HEK293 (cell line): Measurements from ENCODE around the gene SH3PXD2B.

ENCODE experiments used
- CTCF ChIA-PET: fragments of 350-600 bp; formaldehyde crosslinking; extraction: SDS; loops from one replicate; lab custom pipeline; 2021; ENCODE audit warnings: antibody characterized with exemption; lab: Yijun Ruan, JAX
- POLR2A ChIA-PET: fragments of 300-600 bp; formaldehyde crosslinking; extraction: SDS; loops from one replicate; lab custom pipeline; 2020; ENCODE audit warnings: antibody characterized with exemption, inconsistent platforms; lab: Yijun Ruan, JAX
- H3K27ac ChIP-seq: fragments of 200-500 bp; sonication (Bioruptor generic); 2 replicates; pipeline ENCODE4 v1.5.1; 2014; ENCODE audit warnings: low read depth, low read length, control low read depth, inconsistent platforms; ENCODE audit errors: extremely low read depth
- H3K36me3 ChIP-seq, 2 experiments: fragments of 200-500 bp in 1 of 2; sonication (Bioruptor generic) in 1 of 2; 1 replicate in 1 of 2; 2 replicates in 1 of 2; pipeline ENCODE4 v1.5.1; 2014 to 2017; ENCODE audit warnings: inconsistent platforms in 2 of 2, low read length in 2 of 2; ENCODE audit not compliant: control insufficient read depth in 2 of 2, insufficient read depth in 1 of 2
- H3K4me1 ChIP-seq: fragments of 200-500 bp; sonication (Bioruptor generic); 2 replicates; pipeline ENCODE4 v1.5.1; 2014; ENCODE audit warnings: mild to moderate bottlenecking, low read length, inconsistent platforms; ENCODE audit not compliant: control insufficient read depth, insufficient read depth
- H3K4me3 ChIP-seq: 2 replicates; pipeline ENCODE4 v1.5.1; 2011; ENCODE audit warnings: low read depth, mild to moderate bottlenecking, control low read depth, low read length, moderate library complexity
- H3K9me3 ChIP-seq: fragments of 200-500 bp; sonication (Bioruptor generic); 2 replicates; pipeline ENCODE4 v1.5.1; 2014; ENCODE audit warnings: low read depth, low read length, inconsistent platforms; ENCODE audit not compliant: control insufficient read depth, insufficient read depth
- ELK4 ChIP-seq: IDR thresholded peaks from 2 replicates; pipeline ENCODE4 v1.6.1; 2011; ENCODE audit warnings: mild to moderate bottlenecking, low read depth, low read length, borderline replicate concordance
- INSM2 ChIP-seq: fragments of 450-650 bp; formaldehyde crosslinking; IDR thresholded peaks from 2 replicates; pipeline ENCODE4 v1.5.1; 2016; ENCODE audit warnings: missing biosample characterization, missing genetic modification characterization
- KLF10 ChIP-seq: fragments of 450-650 bp; IDR thresholded peaks from 2 replicates; pipeline ENCODE4 v1.5.1; 2018; ENCODE audit warnings: missing biosample characterization, mild to moderate bottlenecking, missing genetic modification characterization
- PATZ1 ChIP-seq: fragments of 450-650 bp; formaldehyde crosslinking; IDR thresholded peaks from 2 replicates; pipeline ENCODE4 v1.5.1; 2016; ENCODE audit warnings: missing biosample characterization, missing genetic modification characterization
- PRDM4 ChIP-seq: fragments of 450-650 bp; formaldehyde crosslinking; IDR thresholded peaks from 2 replicates; pipeline ENCODE4 v1.5.1; 2017; ENCODE audit warnings: missing biosample characterization, missing genetic modification characterization
- ZBTB1 ChIP-seq: fragments of 450-650 bp; formaldehyde crosslinking; IDR thresholded peaks from 2 replicates; pipeline ENCODE4 v1.5.1; 2016; ENCODE audit warnings: missing biosample characterization, missing genetic modification characterization
- ZNF10 ChIP-seq: fragments of 450-650 bp; formaldehyde crosslinking; IDR thresholded peaks from 2 replicates; pipeline ENCODE4 v1.5.1; 2017; ENCODE audit warnings: missing biosample characterization, missing genetic modification characterization
- ZNF112 ChIP-seq: fragments of 450-650 bp; formaldehyde crosslinking; IDR thresholded peaks from 2 replicates; pipeline ENCODE4 v1.5.0; 2017; ENCODE audit warnings: missing biosample characterization, missing genetic modification characterization
- ZNF121 ChIP-seq: fragments of 450-650 bp; formaldehyde crosslinking; IDR thresholded peaks from 2 replicates; pipeline ENCODE4 v1.5.1; 2016; ENCODE audit warnings: missing biosample characterization, missing genetic modification characterization
- ZNF140 ChIP-seq: fragments of 450-650 bp; formaldehyde crosslinking; IDR thresholded peaks from 2 replicates; pipeline ENCODE4 v1.5.1; 2016; ENCODE audit warnings: missing biosample characterization, missing genetic modification characterization
- ZNF211 ChIP-seq: fragments of 450-650 bp; formaldehyde crosslinking; IDR thresholded peaks from 2 replicates; pipeline ENCODE4 v1.5.1; 2016; ENCODE audit warnings: low read depth, missing biosample characterization, missing genetic modification characterization
- ZNF391 ChIP-seq: fragments of 450-650 bp; formaldehyde crosslinking; IDR thresholded peaks from 2 replicates; pipeline ENCODE4 v1.5.1; 2016; ENCODE audit warnings: low read depth, missing biosample characterization, missing genetic modification characterization, borderline replicate concordance
- ZNF449 ChIP-seq: fragments of 450-650 bp; formaldehyde crosslinking; IDR thresholded peaks from 2 replicates; pipeline ENCODE4 v1.5.1; 2017; ENCODE audit warnings: missing biosample characterization, mild to moderate bottlenecking, missing genetic modification characterization, moderate library complexity
- ZNF514 ChIP-seq: fragments of 450-650 bp; formaldehyde crosslinking; IDR thresholded peaks from 2 replicates; pipeline ENCODE4 v1.5.1; 2016; ENCODE audit warnings: missing biosample characterization, missing genetic modification characterization
- ZNF529 ChIP-seq: fragments of 450-650 bp; formaldehyde crosslinking; IDR thresholded peaks from 2 replicates; pipeline ENCODE4 v1.5.1; 2017; ENCODE audit warnings: missing genetic modification characterization, missing biosample characterization; ENCODE audit not compliant: insufficient replicate concordance
- ZNF600 ChIP-seq: fragments of 450-650 bp; formaldehyde crosslinking; IDR thresholded peaks from 2 replicates; pipeline ENCODE4 v1.5.1; 2016; ENCODE audit warnings: missing biosample characterization, missing genetic modification characterization
- ZNF664 ChIP-seq: fragments of 450-650 bp; formaldehyde crosslinking; IDR thresholded peaks from 2 replicates; pipeline ENCODE4 v1.5.1; 2016; ENCODE audit warnings: missing biosample characterization, missing genetic modification characterization
- ZNF704 ChIP-seq: fragments of 450-650 bp; formaldehyde crosslinking; IDR thresholded peaks from 2 replicates; pipeline ENCODE4 v1.5.1; 2016; ENCODE audit warnings: missing biosample characterization, missing genetic modification characterization
- ZNF747 ChIP-seq: fragments of 450-650 bp; formaldehyde crosslinking; IDR thresholded peaks from 2 replicates; pipeline ENCODE4 v1.5.1; 2016; ENCODE audit warnings: missing biosample characterization, missing genetic modification characterization
- ZNF830 ChIP-seq: fragments of 450-650 bp; IDR thresholded peaks from 2 replicates; pipeline ENCODE4 v1.5.0; 2018; ENCODE audit warnings: missing biosample characterization, missing genetic modification characterization, low read depth, mild to moderate bottlenecking, moderate library complexity

SH3PXD2B gene

GRCh38 chr5:172477466-172477865 is 23.1 kb upstream of the SH3PXD2B start (continued):
- TF ChIP-seq ZNF391 (tag by site-specific recombination) (no peak), ZNF664 (no peak), INSM2 (no peak), ZNF830 (no peak)

- H3K27ac ChIP-seq = no peak overlapping the region
- TF ChIP-seq ZNF140 = no peak
- no peak for TF ChIP-seq ZNF600 (tag by site-specific recombination)
- TF ChIP-seq PRDM4 (tag by site-specific recombination) = no peak
- no peak for TF ChIP-seq ZNF10
- no peak for TF ChIP-seq ELK4
- TF ChIP-seq ZNF112 (tag by site-specific recombination) = no peak
- TF ChIP-seq ZNF747 (tag by site-specific recombination) = no peak
- TF ChIP-seq ZBTB1 (tag by site-specific recombination) = no peak
- H3K9me3 ChIP-seq = no peaks in the 10 kb centered on the region
- no peaks in the 10 kb centered on the region for H3K4me1 ChIP-seq
- ChIA-PET POLR2A (interaction anchor here (0.7 kb wide), 1 partner anchor 476 kb away, joined by 3 read pairs; no protein-coding TSS in a partner anchor), CTCF (interaction anchor here (0.5 to 5.3 kb wide), 7 partner anchors 27 to 240 kb away, joined by 3 to 37 read pairs (median 4); no protein-coding TSS in a partner anchor)
- H3K36me3 ChIP-seq = no peaks in the 10 kb centered on the region
- no peak overlapping the region for H3K4me3 ChIP-seq
Measured at GRCh38 chr5:172474293-172474692, 20.0 kb upstream of the SH3PXD2B start.

- Histone ChIP-seq H3K27ac (no peak overlapping the region), H3K36me3 (no peaks in the 10 kb centered on the region), H3K4me3 (no peak overlapping the region)
- TF ChIP-seq ZNF121 (tag by site-specific recombination) (no peak), ZNF529 (tag by site-specific recombination) (no peak), KLF10 (no peak), ZNF211 (tag by site-specific recombination) (no peak), ZNF514 (tag by site-specific recombination) (no peak), ZNF704 (no peak), ZNF449 (tag by site-specific recombination) (no peak), PATZ1 (no peak)
- TF ChIP-seq, all 188 proteins: peak for 0
- ChIA-PET CTCF (interaction anchor here (1.3 to 5.3 kb wide), 3 partner anchors 224 to 240 kb away, joined by 3 to 37 read pairs (median 4); no protein-coding TSS in a partner anchor), POLR2A (no interaction called here)
- Histone ChIP-seq H3K4me1 (no peaks in the 10 kb centered on the region), H3K9me3 (no peaks in the 10 kb centered on the region)
Measured at GRCh38 chr5:172473427-172473826, 19.1 kb upstream of the SH3PXD2B start.
